ENCODE measurements around the gene SCNM1.

SCNM1 gene

GRCh38 chr1:151211972-151212705 lies 46.2 kb downstream of the SCNM1 start:
- Histone ChIP-seq H3K36me3 (ENCODE audit: control insufficient read depth in 1 of 2, insufficient read depth in 2 of 2, low read length in 2 of 2) (peaks cover 0 to 37% of the 10 kb centered on the region in 2 donors), H3K27ac (ENCODE audit: low read depth, low read length) (no peak overlapping the region), H3K9me3 (ENCODE audit: control insufficient read depth in 1 of 2, low read length in 2 of 2) (no peaks in the 10 kb centered on the region), H3K4me3 (ENCODE audit: low read depth in 1 of 2, low read length in 2 of 2) (no peak overlapping the region), H3K9ac (ENCODE audit: low read depth in 1 of 2, low read length in 2 of 2) (no peak overlapping the region), H3K4me1 (ENCODE audit: control insufficient read depth in 1 of 2, insufficient read depth in 2 of 2, low read length in 2 of 2) (no peaks in the 10 kb centered on the region), H3K27me3 (ENCODE audit: control insufficient read depth in 1 of 2, insufficient read depth in 2 of 2, low read length in 2 of 2) (no peaks in the 10 kb centered on the region)

GRCh38 chr1:151213560-151213959 lies 47.6 kb downstream of the SCNM1 start:
- H3K36me3 ChIP-seq (ENCODE audit: control insufficient read depth in 1 of 2, insufficient read depth in 2 of 2, low read length in 2 of 2): peaks cover 0 to 34% of the 10 kb centered on the region in 2 donors
- H3K27me3 ChIP-seq (ENCODE audit: control insufficient read depth in 1 of 2, insufficient read depth in 2 of 2, low read length in 2 of 2): no peaks in the 10 kb centered on the region
- H3K9ac ChIP-seq (ENCODE audit: low read depth in 1 of 2, low read length in 2 of 2): no peak overlapping the region
- no peaks in the 10 kb centered on the region for H3K9me3 ChIP-seq (ENCODE audit: control insufficient read depth in 1 of 2, low read length in 2 of 2)
- H3K27ac ChIP-seq (ENCODE audit: low read depth, low read length): no peak overlapping the region
- no peaks in the 10 kb centered on the region for H3K4me1 ChIP-seq (ENCODE audit: control insufficient read depth in 1 of 2, insufficient read depth in 2 of 2, low read length in 2 of 2)
- H3K4me3 ChIP-seq (ENCODE audit: low read depth in 1 of 2, low read length in 2 of 2): no peak overlapping the region

Data from duodenal mucosa (tissue), 2 donors.